ENCODE results near the gene NBEA.

Gene NBEA

DNA sequence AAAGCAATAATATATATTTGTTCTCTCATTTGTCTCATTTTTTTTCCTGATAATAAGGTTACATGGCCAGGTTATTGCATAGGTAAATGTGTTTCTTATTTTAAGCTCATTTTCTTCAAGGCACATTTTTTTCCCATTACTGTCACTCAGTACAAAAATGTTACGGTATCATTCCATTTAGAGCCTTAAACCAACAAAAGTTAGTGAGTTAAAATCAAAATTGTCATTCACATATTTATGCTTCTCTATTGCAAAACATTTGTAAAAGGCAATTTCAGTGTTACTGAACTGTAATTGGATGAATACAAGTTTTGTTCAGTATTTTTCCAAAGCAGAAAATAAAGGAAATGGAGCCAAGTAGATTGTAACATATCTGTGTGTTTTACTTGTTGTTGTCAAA is 652.0 kb downstream of the NBEA start:
- ChIA-PET POLR2A (no interaction called here), CTCF (interaction anchor here (0.8 kb wide), 1 partner anchor 9 kb away, joined by 3 read pairs; no protein-coding TSS in a partner anchor)
- TF ChIP-seq CTCF (IDR thresholded peaks at IDR 0.05; ENCODE audit: control extremely low read depth, extremely low read depth, low read depth, missing control alignments): no peak
- DNase-seq (ENCODE audit: extremely low spot score): no peak

- TF ChIP-seq CTCF (IDR thresholded peaks at IDR 0.05; ENCODE audit: control extremely low read depth, extremely low read depth, low read depth, missing control alignments): no peak
- ChIA-PET CTCF (no interaction called here), POLR2A (no interaction called here)
- no peak for DNase-seq (ENCODE audit: extremely low spot score)
Measured at GRCh38 chr13:35595181-35595580, 653.1 kb downstream of the NBEA start.

- no peak for TF ChIP-seq CTCF (IDR thresholded peaks at IDR 0.05; ENCODE audit: control extremely low read depth, extremely low read depth, low read depth, missing control alignments)
- ChIA-PET CTCF (interaction anchor here (2.6 kb wide), 1 partner anchor 10 kb away, joined by 7 read pairs; no protein-coding TSS in a partner anchor), POLR2A (no interaction called here)
- no peak for DNase-seq (ENCODE audit: extremely low spot score)
Measured at GRCh38 chr13:35596321-35597030, 654.4 kb downstream of the NBEA start.

- POLR2A ChIA-PET: no interaction called here
- no peak for TF ChIP-seq CTCF (IDR thresholded peaks at IDR 0.05; ENCODE audit: control extremely low read depth, extremely low read depth, low read depth, missing control alignments)
- CTCF ChIA-PET: interaction anchor here (1.8 to 2.6 kb wide), 2 partner anchors 11 to 22 kb away, joined by 3 to 7 read pairs; no protein-coding TSS in a partner anchor
- no peak for DNase-seq (ENCODE audit: extremely low spot score)
Measured at GRCh38 chr13:35597451-35597850, 655.4 kb downstream of the NBEA start.

- TF ChIP-seq CTCF (IDR thresholded peaks at IDR 0.05; ENCODE audit: control extremely low read depth, extremely low read depth, low read depth, missing control alignments): no peak
- no peak for DNase-seq (ENCODE audit: extremely low spot score)
- ChIA-PET CTCF (interaction anchor here (0.8 to 2.6 kb wide), 4 partner anchors 9 to 28 kb away, joined by 3 to 7 read pairs (median 3); no protein-coding TSS in a partner anchor), POLR2A (no interaction called here)
Measured at GRCh38 chr13:35598233-35598632, 656.2 kb downstream of the NBEA start.

GRCh38 chr13:35598790-35599369 is 656.8 kb downstream of the NBEA start:
- DNase-seq (ENCODE audit: extremely low spot score): no peak
- no peak for TF ChIP-seq CTCF (IDR thresholded peaks at IDR 0.05; ENCODE audit: control extremely low read depth, extremely low read depth, low read depth, missing control alignments)
- POLR2A ChIA-PET: no interaction called here
- CTCF ChIA-PET: interaction anchor here (0.8 to 2.6 kb wide), 4 partner anchors 10 to 28 kb away, joined by 3 to 7 read pairs (median 3); no protein-coding TSS in a partner anchor

Measured in GM10248 (cell line).